ENCODE results near the gene GAS7.

DNA sequence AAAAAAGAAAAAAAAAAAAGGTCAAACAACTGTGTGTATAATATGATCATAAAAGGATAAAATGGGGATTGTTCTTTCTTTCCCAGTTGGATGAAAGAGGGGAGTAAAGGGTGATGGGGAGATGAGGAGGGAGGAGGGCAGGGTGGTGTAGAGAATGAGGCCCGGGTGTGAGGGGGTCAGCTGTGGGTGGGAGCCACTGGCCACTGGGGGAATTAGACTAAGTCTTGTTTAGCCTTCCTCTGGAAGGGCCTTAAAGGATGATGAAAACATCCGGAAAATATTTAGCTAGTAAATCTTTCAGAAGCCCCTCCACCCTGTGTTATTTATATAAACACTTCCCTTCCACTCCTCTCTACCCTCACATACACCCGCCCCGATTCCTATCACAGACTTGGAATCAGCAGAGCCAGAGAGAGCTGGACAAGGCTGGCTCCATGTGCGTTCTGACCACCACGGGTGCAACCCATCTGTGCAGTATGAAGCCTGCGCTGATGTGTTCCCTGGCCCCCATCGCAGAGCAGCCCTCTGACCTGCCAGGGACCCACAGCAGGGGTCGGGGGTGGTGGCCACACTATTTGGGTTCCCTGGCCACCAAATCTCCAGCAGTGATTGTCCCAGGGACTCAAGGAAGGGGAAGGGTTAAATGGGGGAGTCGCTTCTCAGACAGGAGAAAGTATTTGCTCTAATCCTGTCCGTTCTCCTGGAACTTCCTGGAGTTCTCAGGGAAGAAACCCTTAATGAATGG is 72.7 kb downstream of the GAS7 start:
- TF ChIP-seq, protein P1, sequence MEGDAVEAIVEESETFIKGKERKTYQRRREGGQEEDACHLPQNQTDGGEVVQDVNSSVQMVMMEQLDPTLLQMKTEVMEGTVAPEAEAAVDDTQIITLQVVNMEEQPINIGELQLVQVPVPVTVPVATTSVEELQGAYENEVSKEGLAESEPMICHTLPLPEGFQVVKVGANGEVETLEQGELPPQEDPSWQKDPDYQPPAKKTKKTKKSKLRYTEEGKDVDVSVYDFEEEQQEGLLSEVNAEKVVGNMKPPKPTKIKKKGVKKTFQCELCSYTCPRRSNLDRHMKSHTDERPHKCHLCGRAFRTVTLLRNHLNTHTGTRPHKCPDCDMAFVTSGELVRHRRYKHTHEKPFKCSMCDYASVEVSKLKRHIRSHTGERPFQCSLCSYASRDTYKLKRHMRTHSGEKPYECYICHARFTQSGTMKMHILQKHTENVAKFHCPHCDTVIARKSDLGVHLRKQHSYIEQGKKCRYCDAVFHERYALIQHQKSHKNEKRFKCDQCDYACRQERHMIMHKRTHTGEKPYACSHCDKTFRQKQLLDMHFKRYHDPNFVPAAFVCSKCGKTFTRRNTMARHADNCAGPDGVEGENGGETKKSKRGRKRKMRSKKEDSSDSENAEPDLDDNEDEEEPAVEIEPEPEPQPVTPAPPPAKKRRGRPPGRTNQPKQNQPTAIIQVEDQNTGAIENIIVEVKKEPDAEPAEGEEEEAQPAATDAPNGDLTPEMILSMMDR (IDR thresholded peaks at IDR 0.05), result no peak
- TF ChIP-seq EZH2 (IDR thresholded peaks at IDR 0.05), result no peak
- no peak for TF ChIP-seq EZH2phosphoT487 (IDR thresholded peaks at IDR 0.05)
